GM21528 (cell line): ENCODE results near the gene ABCC2.

ENCODE experiments used
- ATAC-seq: cut with Tn5 transposase; IDR thresholded peaks from one replicate; pipeline ENCODE4 v1.9.1; 2021; ENCODE audit warnings: mild to moderate bottlenecking, moderate library complexity; ENCODE audit not compliant: unreplicated experiment, low FRiP score

ABCC2 gene

DNA sequence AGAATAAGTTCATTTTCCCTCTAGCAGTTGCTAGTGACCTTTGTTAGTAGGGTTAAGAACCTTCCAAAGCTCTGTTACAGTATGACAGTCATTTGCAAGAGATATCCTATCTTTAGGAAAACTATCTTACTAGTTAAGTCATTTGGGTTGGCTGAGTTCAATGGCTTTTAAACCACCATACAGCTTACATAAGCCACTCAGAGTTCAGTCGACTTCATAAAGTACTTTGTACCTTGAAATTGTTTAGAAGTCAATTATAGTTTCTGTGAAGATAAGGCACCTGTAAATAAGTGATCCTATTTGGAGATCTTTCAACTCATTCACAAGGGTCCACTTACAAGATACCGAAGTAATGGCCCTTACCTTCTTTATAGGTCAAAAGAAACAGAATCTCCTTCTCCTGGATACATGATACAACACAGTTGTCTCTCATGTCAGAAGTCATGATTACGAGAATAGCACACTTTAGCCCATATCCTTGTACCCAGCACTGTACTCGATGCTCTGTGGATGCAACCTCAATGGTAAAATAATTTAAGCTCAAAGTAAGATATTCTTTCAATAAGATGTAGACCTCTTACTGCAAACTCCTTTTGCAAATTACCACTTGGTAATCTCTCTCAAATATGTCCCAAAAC lies 11.9 kb upstream of the ABCC2 start:
- no peak for ATAC-seq

DNA sequence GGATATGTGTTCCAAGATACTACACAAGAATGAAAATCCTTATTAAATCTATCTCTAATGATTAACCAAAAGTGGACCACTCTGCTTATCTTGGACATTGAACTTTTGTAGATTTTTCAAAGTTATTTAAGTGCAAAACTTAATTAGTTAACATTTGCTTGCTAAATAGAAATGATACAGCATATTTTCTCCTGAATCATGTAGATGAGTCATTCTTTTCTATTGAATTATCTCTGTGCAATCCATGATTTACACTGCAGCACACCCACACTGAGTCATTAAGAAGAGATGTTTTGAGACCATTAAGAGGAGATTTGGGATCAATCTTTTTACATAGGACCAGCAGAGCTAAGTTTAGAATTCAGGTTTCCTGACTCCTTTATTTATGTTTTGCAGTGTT lies 6.6 kb upstream of the ABCC2 start:
- no peak for ATAC-seq

DNA sequence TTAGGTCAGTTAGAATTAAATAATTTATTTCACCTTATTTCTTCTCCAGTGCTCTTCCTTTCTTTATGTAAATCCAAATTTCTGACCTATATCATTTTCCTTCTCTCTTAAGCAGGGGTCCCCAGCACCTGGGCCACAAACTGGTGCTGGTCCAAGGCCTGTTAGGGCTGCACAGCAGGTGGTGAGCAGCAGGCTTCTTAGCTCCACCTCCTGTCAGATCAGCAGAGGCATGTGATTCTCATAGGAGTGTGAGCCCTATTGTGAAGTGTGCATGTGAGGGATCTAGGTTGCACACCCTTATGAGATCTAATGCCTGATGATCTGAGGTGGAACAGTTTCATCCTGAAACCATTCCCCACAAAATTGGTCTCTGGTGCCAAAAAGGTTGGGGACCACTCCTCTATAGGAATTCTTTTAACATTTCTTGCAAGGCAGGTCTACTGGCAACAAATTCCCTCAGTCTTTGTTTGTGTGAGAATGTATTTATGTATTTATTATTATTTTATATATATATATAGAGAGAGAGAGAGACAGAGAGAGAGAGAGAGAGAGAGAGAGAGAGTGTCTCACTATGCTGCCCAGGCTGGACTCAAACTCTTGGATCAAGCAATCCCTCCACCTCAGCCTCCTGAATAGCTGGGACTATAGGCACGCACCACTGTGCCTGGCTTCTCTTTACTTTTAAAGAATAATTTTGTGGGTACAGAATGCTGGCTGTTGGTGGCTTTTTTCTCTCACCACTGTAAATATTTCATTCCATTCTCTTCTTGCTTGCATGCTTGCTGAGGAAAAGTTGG lies 4.3 kb upstream of the ABCC2 start:
- no peak for ATAC-seq

DNA sequence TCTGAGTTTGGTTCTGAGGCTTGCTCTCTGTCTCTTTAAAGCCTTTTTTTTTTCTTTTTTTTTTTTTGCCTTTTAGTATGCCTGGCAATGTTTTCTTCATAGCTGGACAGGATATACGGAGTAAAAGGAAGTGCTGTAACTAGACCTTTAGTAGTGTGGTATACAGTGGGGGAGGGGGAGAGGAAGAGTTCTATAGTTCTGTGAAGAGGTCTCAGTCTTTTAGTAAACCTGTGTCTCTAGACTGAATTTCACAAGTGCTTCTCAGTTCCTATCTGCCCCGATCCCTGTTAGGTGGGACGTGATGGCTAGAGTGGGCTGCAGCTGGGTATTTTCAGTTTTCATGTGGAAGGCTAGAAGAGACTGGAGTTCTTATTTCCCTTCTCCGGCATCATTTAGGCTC lies 3.1 kb upstream of the ABCC2 start:
- no peak for ATAC-seq

DNA sequence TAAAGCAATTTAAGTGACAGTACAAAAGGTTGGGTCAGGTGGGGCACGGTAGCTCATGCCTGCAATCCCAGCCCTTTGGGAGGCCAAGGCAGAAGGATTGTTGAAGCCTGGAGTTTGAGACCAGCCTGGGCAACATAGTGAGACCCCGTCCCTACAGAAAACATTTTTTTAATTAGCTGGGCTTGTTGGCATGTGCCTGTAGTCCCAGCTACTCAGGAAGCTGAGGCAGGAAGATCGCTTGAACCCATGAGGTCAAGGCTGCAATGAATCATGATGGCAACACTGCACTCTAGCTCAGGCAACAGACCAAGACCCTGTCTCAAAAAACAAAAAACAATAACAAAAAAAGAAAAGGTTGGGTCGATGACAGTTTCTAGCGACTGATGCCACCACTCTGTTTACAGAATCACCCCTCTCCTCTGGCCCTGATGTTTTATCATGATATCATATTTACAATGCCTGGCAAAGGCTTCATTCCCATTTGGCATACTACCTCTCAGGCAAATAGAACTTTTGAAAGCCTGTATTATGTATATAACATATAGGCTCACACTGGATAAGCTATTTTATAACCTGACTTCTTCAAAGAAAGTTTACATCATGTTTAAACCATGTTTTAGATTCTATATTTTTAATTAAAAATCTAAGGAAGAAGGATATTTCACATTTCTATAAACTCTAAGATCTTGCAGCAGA lies 558 bp upstream of the ABCC2 start:
- ATAC-seq = no peak

DNA sequence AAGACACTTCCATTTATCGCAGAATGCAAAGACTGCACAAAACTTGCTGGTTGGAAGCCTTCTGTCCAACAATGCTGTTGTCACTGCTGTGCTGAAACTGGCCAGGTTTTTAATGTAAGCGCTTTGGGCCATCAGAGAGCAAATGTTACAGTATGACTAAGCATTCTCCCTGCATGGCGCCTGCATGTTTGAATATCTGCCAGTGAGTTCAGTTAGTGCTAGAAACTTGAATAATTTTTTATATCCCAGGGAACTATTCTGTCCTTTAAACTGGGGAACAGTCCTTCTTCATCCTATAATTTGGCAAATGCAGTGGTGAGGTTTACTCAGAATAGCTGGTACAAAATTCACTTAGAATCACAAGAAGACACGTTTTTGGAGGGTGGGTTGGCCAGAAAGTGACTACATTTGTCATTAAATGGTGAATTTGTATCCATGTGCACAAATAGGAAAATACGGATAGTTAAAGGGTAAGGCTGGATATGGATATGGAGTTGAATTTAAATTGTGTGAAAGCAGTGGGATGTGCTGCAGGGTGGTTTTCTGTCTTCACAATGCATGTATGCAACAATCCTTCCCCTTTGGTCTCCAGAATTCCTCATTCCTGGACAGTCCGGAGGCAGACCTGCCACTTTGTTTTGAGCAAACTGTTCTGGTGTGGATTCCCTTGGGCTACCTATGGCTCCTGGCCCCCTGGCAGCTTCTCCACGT lies 1.7 kb downstream of the ABCC2 start:
- ATAC-seq = no peak

DNA sequence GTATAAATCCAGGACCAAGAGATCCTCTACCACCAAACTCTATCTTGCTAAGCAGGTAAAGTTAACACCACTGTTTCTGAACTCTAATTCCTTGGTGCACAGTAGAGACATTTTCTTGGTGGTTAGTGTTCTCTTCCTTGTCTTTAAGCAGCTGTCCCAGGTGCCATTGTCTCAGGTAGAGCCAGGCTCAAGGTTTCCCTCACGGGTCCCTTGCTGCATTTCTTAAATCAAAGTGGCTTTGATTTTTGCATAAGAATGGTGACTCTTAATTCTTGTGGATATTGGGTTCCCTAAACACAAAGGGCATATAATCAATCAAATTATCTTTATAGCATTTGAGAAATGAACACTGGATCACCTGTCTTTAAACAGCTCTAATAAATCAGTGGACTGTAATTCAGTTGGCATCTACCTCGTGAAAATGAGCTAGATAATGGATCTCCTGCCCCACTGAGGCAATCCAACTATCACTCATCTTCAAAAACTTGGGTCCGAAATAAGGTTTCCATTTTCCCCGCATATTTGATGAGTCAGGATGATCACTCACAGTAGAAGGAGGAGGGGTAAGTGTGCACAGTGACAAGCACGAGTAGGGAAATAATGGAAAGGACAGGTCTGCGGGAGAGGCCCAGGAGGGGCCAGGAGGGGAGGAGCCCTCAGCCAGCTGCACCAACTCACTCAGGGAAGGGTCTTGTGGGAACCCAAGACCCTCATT lies 2.4 kb downstream of the ABCC2 start:
- no peak for ATAC-seq

DNA sequence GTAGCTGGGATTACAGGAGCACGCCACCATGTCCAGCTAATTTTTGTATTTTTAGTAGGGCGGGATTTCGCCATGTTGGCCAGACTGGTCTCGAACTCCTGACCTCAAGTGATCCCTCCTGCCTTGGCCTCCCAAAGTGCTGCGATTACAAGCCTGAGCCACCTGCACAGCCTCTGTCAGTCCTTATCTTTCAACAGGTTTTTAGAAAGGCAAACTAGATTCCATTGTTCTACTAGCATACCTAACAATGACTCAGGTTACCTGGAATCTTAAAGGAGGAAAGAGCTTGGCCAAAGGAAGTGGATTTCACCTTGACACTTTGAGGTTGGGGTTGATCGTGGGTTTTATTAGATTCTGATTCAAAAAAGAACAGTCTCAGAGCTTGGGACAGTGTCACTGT lies 3.2 kb downstream of the ABCC2 start:
- no peak for ATAC-seq

DNA sequence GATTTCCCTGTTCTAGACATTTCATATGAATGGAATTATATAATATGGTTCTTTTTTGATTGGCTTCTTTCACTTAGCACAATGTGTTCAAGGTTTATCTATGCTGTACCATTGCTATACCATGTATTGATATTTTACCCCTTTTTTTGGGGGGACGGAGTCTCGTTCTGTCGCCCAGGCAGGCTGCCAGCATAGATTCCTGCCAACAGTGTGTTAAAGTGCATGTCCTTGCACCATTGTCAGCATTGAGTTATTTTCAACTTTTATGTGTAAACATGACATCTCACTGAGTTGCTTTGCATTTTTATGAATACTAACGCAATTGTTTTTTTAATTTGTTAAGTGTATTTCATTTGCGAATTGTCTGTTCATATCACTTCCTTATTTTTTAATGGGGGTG lies 4.9 kb downstream of the ABCC2 start:
- no peak for ATAC-seq

DNA sequence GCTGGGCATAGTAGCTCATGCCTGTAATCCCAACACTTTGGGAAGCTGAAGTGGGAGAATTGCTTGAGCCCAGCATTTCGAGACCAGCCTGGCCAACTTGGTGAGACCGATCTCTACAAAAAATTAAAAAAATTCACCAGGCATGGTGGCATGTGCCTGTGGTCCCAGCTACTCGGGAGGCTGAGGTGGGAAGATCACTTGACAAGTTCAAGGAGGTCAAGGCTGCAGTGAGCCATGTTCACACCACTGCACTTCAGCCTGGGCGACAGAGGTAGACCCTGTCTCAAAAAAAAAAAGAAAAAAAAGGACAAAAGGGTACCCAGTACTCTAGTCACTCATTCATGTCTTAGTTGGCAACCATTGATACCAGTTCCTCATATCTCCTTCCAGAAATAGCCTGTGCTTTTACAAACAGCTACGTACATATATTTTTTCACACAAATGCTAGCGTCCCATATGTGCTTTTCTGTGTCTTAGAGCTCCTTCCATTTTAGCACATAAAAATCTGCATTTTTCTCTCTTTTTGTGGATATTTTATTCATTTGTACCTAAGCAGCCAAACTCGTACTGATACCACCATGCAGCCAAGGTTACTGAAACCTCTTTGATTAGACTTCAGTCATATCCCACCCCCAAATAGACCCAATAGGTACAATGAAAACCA lies 5.5 kb downstream of the ABCC2 start:
- no peak for ATAC-seq

DNA sequence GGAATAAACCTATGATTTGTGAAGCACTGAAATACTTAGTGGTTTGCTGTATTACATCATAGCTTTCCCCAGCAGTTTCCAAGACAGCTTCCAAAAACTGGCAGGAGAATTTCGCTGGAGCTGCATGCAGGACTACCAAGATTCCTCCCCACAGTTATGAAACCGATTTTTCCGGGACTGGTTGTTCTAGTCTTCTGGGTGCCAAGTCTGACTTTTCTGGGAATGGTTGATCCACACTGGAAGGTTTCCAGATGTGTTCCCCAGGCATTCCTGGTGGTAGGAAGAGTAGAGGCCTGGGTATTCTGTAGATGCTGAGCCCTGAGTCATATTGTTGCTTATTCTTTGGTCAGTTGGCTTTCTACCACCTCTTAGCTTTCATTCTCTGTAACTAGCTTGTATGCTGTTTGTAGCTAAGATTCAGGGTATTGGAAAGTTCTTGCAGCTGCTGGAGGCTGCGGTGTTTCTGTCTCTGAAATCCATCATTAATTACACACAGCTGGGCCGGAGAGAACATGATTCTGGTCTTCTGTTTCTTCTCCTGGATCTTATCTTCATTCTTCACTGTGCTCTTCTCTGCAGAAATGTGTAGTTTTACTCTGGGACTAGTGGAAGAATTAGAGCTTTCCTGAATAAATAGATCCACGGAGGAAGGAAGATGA lies 6.3 kb downstream of the ABCC2 start:
- ATAC-seq = no peak

DNA sequence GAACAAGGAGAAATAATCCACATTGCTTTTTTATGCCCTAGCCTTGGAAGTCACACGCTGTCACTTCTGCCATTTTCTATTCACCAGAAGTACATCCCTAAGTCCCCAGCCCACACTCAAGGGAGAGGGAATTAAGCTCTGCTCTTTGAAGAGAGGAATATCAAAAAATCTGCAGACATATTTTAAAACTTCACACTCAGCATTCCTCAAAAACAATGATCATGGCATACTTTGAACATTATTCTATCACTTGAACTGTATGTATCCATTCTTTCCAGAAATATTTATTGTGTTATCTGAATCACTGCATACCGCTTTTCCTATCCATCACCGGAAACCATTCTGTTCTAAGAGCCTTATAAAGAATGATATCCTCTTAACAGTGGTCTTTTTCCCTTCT lies 9.4 kb downstream of the ABCC2 start:
- ATAC-seq = no peak

DNA sequence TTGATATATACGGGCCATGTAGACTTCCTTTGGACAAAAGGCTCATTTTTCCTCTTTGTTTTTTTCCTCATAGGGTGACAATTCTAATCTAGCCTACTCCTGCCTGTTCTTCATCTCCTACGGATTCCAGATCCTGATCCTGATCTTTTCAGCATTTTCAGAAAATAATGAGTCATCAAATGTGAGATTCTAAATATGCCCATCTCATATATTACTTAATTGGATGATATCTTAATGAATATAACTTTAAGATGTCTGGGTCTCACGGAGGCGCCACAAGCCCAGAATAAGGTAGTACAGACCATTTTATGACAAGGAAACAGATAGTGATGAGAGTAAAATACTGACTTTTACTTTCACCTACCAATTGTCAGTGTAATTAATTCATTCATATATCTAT lies 11.4 kb downstream of the ABCC2 start:
- ATAC-seq = no peak

DNA sequence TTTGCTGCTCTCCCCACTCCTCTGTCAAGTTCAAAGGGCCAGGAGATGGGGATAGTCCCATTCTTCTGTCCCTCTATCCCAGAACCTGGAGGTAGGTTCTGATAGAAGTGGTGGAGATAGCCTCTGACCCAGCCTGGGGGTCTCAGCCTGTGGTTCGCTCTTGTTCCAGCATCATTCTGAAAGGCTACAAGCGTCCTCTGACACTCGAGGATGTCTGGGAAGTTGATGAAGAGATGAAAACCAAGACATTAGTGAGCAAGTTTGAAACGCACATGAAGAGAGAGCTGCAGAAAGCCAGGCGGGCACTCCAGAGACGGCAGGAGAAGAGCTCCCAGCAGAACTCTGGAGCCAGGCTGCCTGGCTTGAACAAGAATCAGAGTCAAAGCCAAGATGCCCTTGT lies 14.5 kb downstream of the ABCC2 start:
- no peak for ATAC-seq

DNA sequence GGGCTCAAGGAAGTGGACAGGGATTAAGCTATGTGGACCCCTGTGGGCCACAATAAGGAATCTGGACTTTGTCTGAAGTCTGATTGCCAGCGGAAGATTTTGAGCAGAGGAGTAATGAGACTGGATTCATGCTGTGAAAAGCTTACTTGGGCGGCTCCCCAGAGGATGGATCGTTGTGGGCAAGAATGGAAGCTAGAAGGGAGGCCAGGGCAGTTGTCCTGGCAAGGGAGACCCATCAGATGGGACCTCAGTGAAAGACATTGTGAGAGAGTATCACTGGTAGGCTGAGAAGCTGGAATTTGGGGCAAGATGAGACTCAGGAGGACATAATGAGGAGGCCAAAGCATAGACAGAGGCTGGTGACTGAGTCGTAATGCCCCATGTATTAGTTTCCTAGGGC lies 15.6 kb downstream of the ABCC2 start:
- ATAC-seq = no peak

DNA sequence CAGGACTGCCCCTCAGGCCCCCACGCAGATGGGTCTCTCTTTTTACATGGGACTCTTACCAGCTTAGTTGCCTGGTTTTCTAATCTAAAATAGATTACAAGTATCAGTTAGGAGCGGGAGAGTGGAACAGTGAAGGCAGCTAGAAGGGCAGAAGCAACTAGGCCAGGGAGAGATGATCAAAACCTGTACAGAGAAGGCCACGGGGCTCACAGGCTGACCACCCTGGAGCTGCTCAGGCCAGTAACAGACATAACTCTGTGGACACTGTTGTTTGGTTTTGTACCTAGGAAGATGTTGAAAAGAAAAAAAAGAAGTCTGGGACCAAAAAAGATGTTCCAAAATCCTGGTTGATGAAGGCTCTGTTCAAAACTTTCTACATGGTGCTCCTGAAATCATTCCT lies 16.5 kb downstream of the ABCC2 start:
- no peak for ATAC-seq

DNA sequence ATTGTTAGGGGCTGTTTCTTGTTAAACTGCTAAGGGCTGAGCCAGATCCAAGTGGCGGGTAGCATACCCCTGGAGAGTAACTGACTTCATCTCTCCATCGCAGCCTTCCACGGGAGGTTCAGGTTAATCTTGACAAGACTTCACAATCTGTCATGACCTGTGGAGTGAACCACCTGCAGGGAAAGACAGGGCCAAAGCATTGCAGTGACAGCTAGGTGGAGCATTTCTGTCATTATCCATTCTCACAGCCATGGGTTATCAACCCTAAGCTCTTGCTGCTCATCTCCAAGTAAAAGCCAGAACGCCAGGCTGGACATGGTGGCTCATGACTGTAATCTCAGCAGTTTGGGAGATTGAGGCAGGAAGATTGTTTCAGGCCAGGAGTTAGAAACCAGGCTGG lies 17.2 kb downstream of the ABCC2 start:
- ATAC-seq = no peak

DNA sequence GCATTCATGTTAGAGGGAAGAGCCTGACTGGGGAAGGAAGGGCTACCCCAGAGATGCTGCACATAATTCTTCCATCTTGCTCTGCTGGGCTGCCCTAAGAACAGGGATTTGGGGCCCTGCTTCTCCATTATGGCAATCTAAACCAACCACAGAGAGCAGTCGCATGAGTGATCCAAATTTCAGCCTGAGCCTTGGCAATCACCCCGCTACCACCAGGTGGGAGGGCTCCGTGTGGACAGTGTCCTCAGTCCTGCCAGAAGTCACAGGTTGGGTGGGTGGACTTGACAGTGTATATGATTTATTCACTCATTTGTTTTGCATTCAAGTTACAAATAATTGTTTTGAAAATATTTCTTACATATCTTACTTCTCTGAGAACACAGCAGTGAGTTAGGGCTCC lies 22.0 kb downstream of the ABCC2 start:
- ATAC-seq = no peak

DNA sequence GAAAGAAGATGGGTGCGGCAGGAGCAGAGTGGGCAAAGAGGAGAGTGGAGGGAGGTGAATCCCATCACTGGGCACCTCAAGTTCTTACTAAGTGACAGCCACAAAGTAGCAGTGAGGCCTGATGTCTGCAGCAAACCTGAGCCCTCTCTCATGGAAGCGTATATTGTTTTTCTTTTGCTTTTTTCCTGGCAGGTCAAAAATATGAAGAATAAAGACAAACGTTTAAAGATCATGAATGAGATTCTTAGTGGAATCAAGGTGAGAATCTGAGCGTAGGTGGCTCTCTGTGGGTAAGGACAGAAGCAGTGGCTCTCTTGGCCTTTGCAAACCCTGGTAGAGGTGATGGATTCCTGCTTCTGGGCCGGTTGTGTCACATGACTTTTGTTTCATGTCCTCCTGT lies 22.8 kb downstream of the ABCC2 start:
- no peak for ATAC-seq

DNA sequence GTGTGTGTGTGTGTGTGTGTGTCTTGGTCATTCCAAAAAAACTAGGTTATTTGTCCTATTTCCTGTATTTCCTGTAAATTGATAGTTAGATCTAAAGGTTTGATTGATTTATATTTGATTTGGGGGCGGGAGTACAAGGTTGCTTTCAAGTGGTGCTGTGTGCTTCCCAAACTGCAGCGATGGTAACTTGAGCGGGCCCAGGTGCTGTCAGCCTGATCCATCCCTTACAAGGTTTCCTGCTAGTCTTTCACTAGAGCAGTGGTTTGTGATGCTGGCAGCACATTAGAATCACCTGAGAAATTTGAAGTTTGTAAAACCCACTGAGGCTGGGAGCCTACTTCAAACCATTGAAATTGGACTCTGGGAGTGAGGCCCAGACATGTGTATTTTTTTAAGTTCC lies 23.7 kb downstream of the ABCC2 start:
- no peak for ATAC-seq
